Heart right ventricle (tissue), 16 donors: Measurements from ENCODE around the gene CELA2A. TPM values are rescaled to one million over a fixed set of nuclear protein-coding genes. Genes with fewer than 3 reads are reported as not detected.

Experiments used
- ATAC-seq, 8 donors: fragments of 200-7000 bp; cut with Tn5 transposase; one replicate each; pipeline ENCODE4 v1.9.1; 2020; ENCODE audit warnings: mild to moderate bottlenecking in 8 of 8, moderate library complexity in 8 of 8, moderate number of reproducible peaks in 1 of 8
- DNase-seq, 2 donors: peaks; one replicate each; pipeline ENCODE4 v3.0.0-alpha.2; 2020
- H3K27ac ChIP-seq, 10 donors: fragments of 200-600 bp; sonication (generic) in 2 of 10; one replicate each; pipeline versions ENCODE4 v1.5.0 to v1.8.0; 2020 to 2022; ENCODE audit warnings: mild to moderate bottlenecking in 3 of 10
- H3K27me3 ChIP-seq, 7 donors: fragments of 200-600 bp; one replicate each; pipeline ENCODE4 v1.8.0; 2021 to 2022; ENCODE audit warnings: mild to moderate bottlenecking in 2 of 7
- H3K36me3 ChIP-seq, 9 donors: fragments of 200-600 bp; sonication (generic) in 1 of 9; one replicate each; pipeline versions ENCODE4 v1.5.0 to v1.8.0; 2020 to 2022; ENCODE audit warnings: mild to moderate bottlenecking in 2 of 9
- H3K4me1 ChIP-seq, 9 donors: fragments of 200-600 bp; sonication (generic) in 1 of 9; one replicate each; pipeline versions ENCODE4 v1.5.0 to v1.8.0; 2020 to 2022; ENCODE audit warnings: mild to moderate bottlenecking in 4 of 9
- H3K4me3 ChIP-seq, 10 donors: fragments of 200-600 bp; sonication (generic) in 2 of 10; one replicate each; pipeline versions ENCODE4 v1.5.0 to v1.8.0; 2020 to 2022; ENCODE audit warnings: mild to moderate bottlenecking in 7 of 10, moderate library complexity in 2 of 10
- H3K9me3 ChIP-seq, 11 donors: fragments of 200-600 bp in 10 of 11; sonication (generic) in 2 of 11; one replicate each; pipeline versions ENCODE4 v1.5.0 to v1.8.0; 2013 to 2022; ENCODE audit warnings: mild to moderate bottlenecking in 2 of 11, control low read depth in 1 of 11, moderate library complexity in 1 of 11
- CTCF ChIP-seq, 9 donors: fragments of 200-600 bp; sonication (generic) in 2 of 9; IDR thresholded peaks; one replicate each; pipeline versions ENCODE4 v1.5.0 to v1.8.0; 2021 to 2022; ENCODE audit warnings: antibody characterized with exemption in 9 of 9, mild to moderate bottlenecking in 5 of 9, moderate library complexity in 1 of 9
- WGBS, 2 donors: extraction: QIAGEN DNeasy Blood & Tissue Kit; methylation state at CpG; one replicate each; pipeline ENCODE4 v1.1.7; 2013; ENCODE audit warnings: inconsistent platforms in 1 of 2; 5-methylcytosine and 5-hydroxymethylcytosine counted together
- intact Hi-C, 10 donors: fragments of 100-400 bp; cut with DNase I; formaldehyde crosslinking; loops; one replicate each; pipeline versions ENCODE4 v1.11.1 to v1.14.2; 2022
- polyA plus RNA-seq, 2 donors: library from polyadenylated mRNA; stranded (reverse); fragments of 200-250 nt; gene quantifications; one replicate each; pipeline ENCODE4 v1.2.3, GENCODE V29; 2013
- total RNA-seq, 10 donors: library from RNA; stranded (reverse); fragmentation: NEBNext Ultra II Directional in 3 of 10; extraction: Animal tissue kit (Norgen Biotek cat#: 25700) in 3 of 10; gene quantifications; one replicate each; pipeline versions ENCODE4 v1.2.1 to v1.2.4, GENCODE V29; 2021 to 2023
- donor health status: Arrhythmogenic right ventricular cardiomyopathy.
- donor health status: ischemic (EF 13 %, LVEDD 7.1; RV severe dilation, severe dysfunction).
- donor health status: healthy with polysubstance abuse.
- donor health status: DM: no; HTN: yes; CAD: no.
- donor health status: DM: no; HTN: no; CAD: no.
- donor health status: ischemic (EF 25% LVEDD 6.9; RV normal size, moderate dysfunction).
- donor health status: ischemic (EF 25% LVEDD 5.7; RV mildly dilated, moderate dysfunction).
- donor health status: healthy.
- donor health status: DM: yes; HTN: yes; CAD: no.
- donor health status: Ischemic cardiomyopathy.
- donor health status: ischemic (EF 35%, LVEDD 5.7; RV mildly dilated, moderate dysfunction).
- donor health status: nonischemic (EF 11% LVEDD 7.7; RV severe dilation, severe dysfunction).
- donor health status: DM: yes; HTN: yes; CAD: no.
- donor health status: PGD.
- donor health status: ischemic (EF 29% LVEDD 5.4; RV normal size, mild dysfunction).
- donor health status: nonischemic (EF 23%, LVEDD 6.1; RV moderate dilation, normal function).

The CELA2A gene
- total and polyA plus RNA-seq, 12 donors = 0.09 to 1.6 (median 1.1) TPM; not detected in 4

GRCh38 chr1:15451014-15451722, 5.4 kb upstream of the CELA2A start:
- no peak for ATAC-seq
- Histone ChIP-seq H3K4me1 (no peaks in the 10 kb centered on the region), H3K36me3 (no peaks in the 10 kb centered on the region), H3K4me3 (no peak overlapping the region), H3K27ac (no peak overlapping the region), H3K27me3 (peaks cover 0 to 17% (median 8%) of the 10 kb centered on the region in 7 donors), H3K9me3 (peaks cover 0 to 10% (median 0%) of the 10 kb centered on the region in 11 donors)
- intact Hi-C loops = no loop called here
- DNase-seq = no peak
- 92 to 93% methylated on average over 6 of the region's 6 CpGs for WGBS, 2 donors
- no peak for TF ChIP-seq CTCF (IDR thresholded peaks at IDR 0.05)

GRCh38 chr1:15452216-15452615, 4.3 kb upstream of the CELA2A start:
- H3K4me3 ChIP-seq = no peak overlapping the region
- TF ChIP-seq CTCF (IDR thresholded peaks at IDR 0.05) = no peak
- no peak for ATAC-seq
- WGBS, 2 donors = 94 to 96% methylated on average over 1 of the region's 1 CpG
- DNase-seq = no peak
- no peaks in the 10 kb centered on the region for H3K36me3 ChIP-seq
- H3K27ac ChIP-seq = no peak overlapping the region
- H3K4me1 ChIP-seq = no peaks in the 10 kb centered on the region
- intact Hi-C loops = no loop called here
- peaks cover 0 to 17% (median 5%) of the 10 kb centered on the region in 7 donors for H3K27me3 ChIP-seq
- peaks cover 0 to 10% (median 0%) of the 10 kb centered on the region in 11 donors for H3K9me3 ChIP-seq

- Histone ChIP-seq H3K27me3 (peaks cover 0 to 9% (median 0%) of the 10 kb centered on the region in 7 donors), H3K27ac (no peak overlapping the region), H3K4me1 (no peaks in the 10 kb centered on the region), H3K4me3 (no peak overlapping the region), H3K36me3 (no peaks in the 10 kb centered on the region), H3K9me3 (peaks cover 0 to 10% (median 0%) of the 10 kb centered on the region in 11 donors)
- DNase-seq = no peak
- intact Hi-C loops = no loop called here
- 82 to 83% methylated on average over 10 of the region's 10 CpGs for WGBS, 2 donors
- ATAC-seq = no peak
- TF ChIP-seq CTCF (IDR thresholded peaks at IDR 0.05) = no peak
These were observed 3.5 kb upstream of the CELA2A start for GRCh38 chr1:15452866-15453571.

GRCh38 chr1:15453734-15454133, 2.8 kb upstream of the CELA2A start:
- intact Hi-C loops = no loop called here
- ATAC-seq = no peak
- Histone ChIP-seq H3K27me3 (peaks cover 0 to 2% (median 0%) of the 10 kb centered on the region in 7 donors), H3K4me3 (no peak overlapping the region), H3K9me3 (peaks cover 0 to 10% (median 0%) of the 10 kb centered on the region in 11 donors), H3K27ac (no peak overlapping the region), H3K4me1 (no peaks in the 10 kb centered on the region), H3K36me3 (no peaks in the 10 kb centered on the region)
- no peak for DNase-seq
- WGBS, 2 donors = 79 to 84% methylated on average over 11 of the region's 11 CpGs
- no peak for TF ChIP-seq CTCF (IDR thresholded peaks at IDR 0.05)
